Spleen (tissue), 11 donors: ENCODE data around the gene COL4A3. TPM values are rescaled to one million over a fixed set of nuclear protein-coding genes. Genes with fewer than 3 reads are reported as not detected.

Experiments
- DNase-seq: peaks from one replicate; pipeline ENCODE4 v3.0.0-alpha.2; 2020
- H3K27ac ChIP-seq, 8 donors: fragments of 200-600 bp; sonication (generic) in 7 of 8; 1 replicate in 4 of 8; 2 replicates in 4 of 8; pipeline versions ENCODE4 v1.5.0 to v1.8.0; 2016 to 2021; ENCODE audit warnings: inconsistent platforms in 4 of 8, mild to moderate bottlenecking in 4 of 8, moderate library complexity in 1 of 8
- H3K27me3 ChIP-seq, 7 donors: fragments of 200-600 bp; sonication (generic) in 6 of 7; replicated peaks in 1 of 7; 1 replicate in 4 of 7; 2 replicates in 3 of 7; pipeline versions ENCODE4 v1.5.0 to v1.8.0; 2016 to 2021; ENCODE audit warnings: inconsistent platforms in 3 of 7, mild to moderate bottlenecking in 1 of 7
- H3K36me3 ChIP-seq, 6 donors: fragments of 200-600 bp; sonication (generic) in 5 of 6; 1 replicate in 4 of 6; 2 replicates in 2 of 6; pipeline versions ENCODE4 v1.5.0 to v1.8.0; 2016 to 2021; ENCODE audit warnings: inconsistent platforms in 2 of 6
- H3K4me1 ChIP-seq, 6 donors: fragments of 200-600 bp; sonication (generic) in 5 of 6; 1 replicate in 3 of 6; 2 replicates in 3 of 6; pipeline versions ENCODE4 v1.5.0 to v1.8.0; 2016 to 2021; ENCODE audit warnings: inconsistent platforms in 3 of 6
- H3K4me3 ChIP-seq, 8 donors: fragments of 200-600 bp; sonication (generic) in 7 of 8; 1 replicate in 4 of 8; 2 replicates in 4 of 8; pipeline versions ENCODE4 v1.5.0 to v1.8.0; 2016 to 2021; ENCODE audit warnings: inconsistent platforms in 4 of 8, mild to moderate bottlenecking in 4 of 8, moderate library complexity in 2 of 8
- H3K9me3 ChIP-seq, 8 donors: fragments of 200-600 bp; sonication (generic) in 7 of 8; 1 replicate in 4 of 8; 2 replicates in 4 of 8; pipeline versions ENCODE4 v1.5.0 to v1.8.0; 2016 to 2021; ENCODE audit warnings: inconsistent platforms in 4 of 8
- CTCF ChIP-seq, 11 experiments: fragments of 200-600 bp in 7 of 11; fragments of 450-650 bp in 4 of 11; sonication (generic) in 4 of 11; IDR thresholded peaks in 8 of 11; conservative IDR thresholded peaks in 3 of 11; 1 replicate in 7 of 11; 2 replicates in 4 of 11; pipeline versions ENCODE4 v1.4.0 to v1.8.0; 2016 to 2021; ENCODE audit warnings: antibody characterized with exemption in 11 of 11, inconsistent platforms in 4 of 11, mild to moderate bottlenecking in 1 of 11
- POLR2A ChIP-seq, 3 donors: fragments of 450-650 bp; IDR thresholded peaks; one replicate each; pipeline ENCODE4 v1.5.1; 2017; ENCODE audit warnings: antibody characterized with exemption in 3 of 3, mild to moderate bottlenecking in 1 of 3
- POLR2AphosphoS5 ChIP-seq, 3 donors: sonication (generic); formaldehyde crosslinking; IDR thresholded peaks; one replicate each; pipeline ENCODE4 v1.5.1; 2017; ENCODE audit warnings: antibody characterized with exemption in 3 of 3
- WGBS, 5 donors: extraction: QIAGEN DNeasy Blood & Tissue Kit in 3 of 5; methylation state at CpG; one replicate each; pipeline versions ENCODE4 v1.1.5 to v1.1.7; 2013 to 2018; 5-methylcytosine and 5-hydroxymethylcytosine counted together
- intact Hi-C: fragments of 100-400 bp; cut with DNase I; formaldehyde crosslinking; loops from one replicate; pipeline ENCODE4 v1.15.0; 2023; ENCODE audit warnings: low total_unique reads
- polyA plus RNA-seq, 3 donors: library from polyadenylated mRNA; stranded (reverse); fragments of 200-250 nt; gene quantifications; one replicate each; pipeline ENCODE4 v1.2.1, GENCODE V29; 2013
- total RNA-seq, 7 donors: library from RNA; depleted of rRNA in 3 of 7; stranded (reverse); fragments of >200 nt in 3 of 7; fragmentation: NEBNext Ultra II Directional in 4 of 7; extraction: Animal tissue kit (Norgen Biotek cat#: 25700) in 4 of 7; gene quantifications; one replicate each; pipeline versions ENCODE4 v1.1.0 to v1.2.1, GENCODE V29; 2016 to 2021
- donor health status: healthy with polysubstance abuse.
- donor health status: DM: no; HTN: no; CAD: no; lungs with moderate emphysema.
- donor health status: DM: no; HTN: no; CAD: no.
- donor health status: Bipolar disorder and iron deficiency.
- donor health status: healthy.
- donor health status: DM: no; HTN: no; CAD: no.
- donor health status: DM: yes; HTN: yes; CAD: no.

The COL4A3 gene
- total and polyA plus RNA-seq, 10 donors: 6.1 to 38.5 (median 23.2) TPM

DNA sequence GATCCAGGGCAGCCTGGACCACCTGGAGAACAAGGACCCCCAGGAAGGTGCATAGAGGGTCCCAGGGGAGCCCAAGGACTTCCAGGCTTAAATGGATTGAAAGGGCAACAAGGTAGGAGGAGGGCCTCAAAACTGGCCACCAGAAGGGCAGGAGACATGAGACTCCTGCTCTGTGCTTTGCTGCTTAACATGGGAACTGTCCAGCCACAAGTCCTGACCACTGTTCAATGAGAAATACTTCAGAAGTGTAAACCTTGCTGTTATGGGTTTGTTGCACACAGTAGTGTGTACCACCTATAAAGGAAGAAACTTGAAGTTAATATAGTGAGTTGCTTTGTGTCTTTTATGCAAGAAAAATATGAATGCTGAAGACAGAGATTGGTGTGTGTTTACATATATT, 116.5 kb downstream of the COL4A3 start:
- TF ChIP-seq CTCF (IDR thresholded peaks at IDR 0.05 in 8 of 11, conservative IDR thresholded peaks at IDR 0.05 in 3 of 11) (no peak), POLR2AphosphoS5 (IDR thresholded peaks at IDR 0.05) (no peak), POLR2A (IDR thresholded peaks at IDR 0.05) (no peak)
- no peak overlapping the region for H3K4me3 ChIP-seq
- DNase-seq: no peak
- H3K4me1 ChIP-seq: no peaks in the 10 kb centered on the region
- H3K36me3 ChIP-seq: peaks cover 0 to 12% (median 0%) of the 10 kb centered on the region in 6 donors
- H3K9me3 ChIP-seq: peaks cover 0 to 10% (median 0%) of the 10 kb centered on the region in 8 donors
- H3K27me3 ChIP-seq: no peaks in the 10 kb centered on the region
- H3K27ac ChIP-seq: no peak overlapping the region
- intact Hi-C loops: no loop called here

DNA sequence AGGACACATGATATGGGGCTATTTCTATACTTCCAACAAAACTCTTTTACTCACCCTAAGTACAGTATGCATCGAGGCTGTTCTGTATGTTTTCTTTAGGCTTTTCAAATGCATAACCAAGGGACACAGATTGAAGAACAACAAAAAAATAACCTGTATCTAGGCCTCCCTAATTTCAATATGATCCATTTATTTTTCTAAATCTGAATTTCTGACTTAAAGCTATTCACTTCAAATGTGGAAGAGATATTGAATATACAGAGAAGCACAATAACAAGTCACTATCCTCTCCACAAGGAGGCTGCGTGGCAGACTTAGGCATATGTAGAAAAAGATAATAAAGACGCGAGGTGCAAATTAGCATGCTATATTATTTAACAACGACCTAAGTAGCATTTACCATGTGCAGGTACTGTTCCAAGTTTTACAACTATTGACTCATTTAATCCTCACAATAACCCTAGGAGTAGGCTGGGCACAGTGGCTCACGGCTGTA, 121.4 kb downstream of the COL4A3 start:
- no peak for DNase-seq
- H3K4me3 ChIP-seq: no peak overlapping the region
- no peaks in the 10 kb centered on the region for H3K27me3 ChIP-seq
- intact Hi-C loops: no loop called here
- H3K4me1 ChIP-seq: no peaks in the 10 kb centered on the region
- 90 to 93% (median 91%) methylated on average over 6 of the region's 6 CpGs for WGBS, 5 donors
- peaks cover 0 to 8% (median 0%) of the 10 kb centered on the region in 6 donors for H3K36me3 ChIP-seq
- no peak for TF ChIP-seq POLR2A (IDR thresholded peaks at IDR 0.05)
- TF ChIP-seq CTCF (IDR thresholded peaks at IDR 0.05 in 8 of 11, conservative IDR thresholded peaks at IDR 0.05 in 3 of 11): no peak
- no peak for TF ChIP-seq POLR2AphosphoS5 (IDR thresholded peaks at IDR 0.05)
- no peak overlapping the region for H3K27ac ChIP-seq
- peaks cover 0 to 10% (median 0%) of the 10 kb centered on the region in 8 donors for H3K9me3 ChIP-seq

DNA sequence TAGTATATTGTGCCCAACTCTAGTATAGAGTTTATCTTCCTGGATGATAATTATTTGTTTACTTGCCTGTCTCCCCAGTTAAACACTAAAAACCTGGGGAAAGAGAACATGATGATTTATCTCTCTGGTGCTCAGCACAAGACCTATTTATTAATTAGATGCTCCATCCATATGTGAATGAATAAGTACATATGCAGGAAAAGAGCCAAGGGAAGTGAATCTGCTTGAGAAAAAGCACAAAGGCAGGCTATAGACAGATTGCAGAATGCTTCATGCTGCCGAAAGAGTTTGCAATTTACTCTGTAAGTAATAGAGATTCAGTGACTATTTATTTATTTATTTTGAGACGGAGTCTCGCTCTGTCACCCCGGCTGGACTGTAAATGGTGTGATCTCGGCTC, 123.3 kb downstream of the COL4A3 start:
- WGBS, 5 donors: 87 to 98% (median 93%) methylated on average over 5 of the region's 5 CpGs
- TF ChIP-seq POLR2A (IDR thresholded peaks at IDR 0.05) (no peak), POLR2AphosphoS5 (IDR thresholded peaks at IDR 0.05) (no peak), CTCF (IDR thresholded peaks at IDR 0.05 in 8 of 11, conservative IDR thresholded peaks at IDR 0.05 in 3 of 11) (no peak)
- intact Hi-C loops: no loop called here
- peaks cover 0 to 6% (median 0%) of the 10 kb centered on the region in 6 donors for H3K36me3 ChIP-seq
- no peaks in the 10 kb centered on the region for H3K27me3 ChIP-seq
- no peak overlapping the region for H3K27ac ChIP-seq
- H3K4me1 ChIP-seq: no peaks in the 10 kb centered on the region
- H3K4me3 ChIP-seq: no peak overlapping the region
- DNase-seq: no peak
- peaks cover 0 to 5% (median 0%) of the 10 kb centered on the region in 8 donors for H3K9me3 ChIP-seq

DNA sequence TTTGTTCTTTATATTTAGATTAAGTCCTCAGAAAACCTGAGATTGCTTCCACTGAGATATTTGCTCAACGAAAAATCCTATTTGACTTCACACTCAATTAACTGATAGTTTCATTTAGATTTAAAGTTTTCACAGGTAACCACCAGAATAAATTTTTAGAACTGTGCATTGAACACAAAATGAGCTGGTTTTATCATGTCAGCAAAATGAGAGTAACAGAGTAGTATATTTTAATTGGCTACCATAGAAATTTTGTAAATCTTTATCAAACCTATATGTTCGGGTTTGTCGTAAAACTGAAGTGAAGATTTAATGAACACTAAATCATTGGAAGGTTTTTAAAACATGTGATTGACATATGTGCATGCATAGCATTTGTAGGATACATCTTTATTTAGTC, 127.9 kb downstream of the COL4A3 start:
- intact Hi-C loops: no loop called here

More for the DNA sequence above, 127.9 kb downstream of the COL4A3 start:
- no peaks in the 10 kb centered on the region for H3K4me1 ChIP-seq
- H3K4me3 ChIP-seq: no peak overlapping the region
- no peaks in the 10 kb centered on the region for H3K9me3 ChIP-seq
- WGBS, 5 donors: 81 to 90% (median 89%) methylated on average over 3 of the region's 3 CpGs
- H3K36me3 ChIP-seq: peaks cover 0 to under 1% (median 0%) of the 10 kb centered on the region in 6 donors
- no peak overlapping the region for H3K27ac ChIP-seq
- DNase-seq: no peak
- no peaks in the 10 kb centered on the region for H3K27me3 ChIP-seq
- TF ChIP-seq CTCF (IDR thresholded peaks at IDR 0.05 in 8 of 11, conservative IDR thresholded peaks at IDR 0.05 in 3 of 11) (no peak), POLR2A (IDR thresholded peaks at IDR 0.05) (no peak), POLR2AphosphoS5 (IDR thresholded peaks at IDR 0.05) (no peak)
